B cell (primary cell): ENCODE data around the gene KIF1A. TPM values are rescaled to one million over a fixed set of nuclear protein-coding genes. Genes with fewer than 3 reads are reported as not detected.

Experiments used
- ATAC-seq: fragments of 200-7000 bp; cut with Tn5 transposase; one replicate; pipeline ENCODE4 v1.10.0; 2021; ENCODE audit warnings: low read depth, mild to moderate bottlenecking, moderate number of reproducible peaks, moderate library complexity
- CTCF ChIA-PET: fragments of 350-600 bp; sonication (Branson Sonifier 250); formaldehyde crosslinking; loops from one replicate; lab custom pipeline; 2021; ENCODE audit warnings: antibody characterized with exemption, inconsistent platforms; lab: Charles Lee
- POLR2A ChIA-PET: fragments of 350-600 bp; sonication (Branson Sonifier 250); formaldehyde crosslinking; loops from one replicate; lab custom pipeline; 2021; ENCODE audit warnings: antibody characterized with exemption; lab: Charles Lee
- DNase-seq: peaks from one replicate; pipeline ENCODE4 v3.0.0; 2013
- H2AFZ ChIP-seq: 2 replicates; pipeline ENCODE4 v1.6.1; 2012; ENCODE audit warnings: mild to moderate bottlenecking, low read depth, low read length; ENCODE audit not compliant: insufficient read depth, poor library complexity, severe bottlenecking
- H3K27ac ChIP-seq, 2 donors: 1 replicate in 1 of 2; 2 replicates in 1 of 2; pipeline ENCODE4 v1.5.1; 2012 to 2013; ENCODE audit warnings: low read length in 2 of 2, mild to moderate bottlenecking in 2 of 2, moderate library complexity in 1 of 2
- H3K27me3 ChIP-seq, 4 experiments: fragments of 200-600 bp in 1 of 4; sonication (generic) in 1 of 4; replicated peaks in 1 of 4; 1 replicate in 2 of 4; 2 replicates in 2 of 4; pipeline versions ENCODE4 v1.6.1 to v1.7.0; 2013 to 2016; ENCODE audit warnings: low read length in 3 of 4, mild to moderate bottlenecking in 2 of 4, mixed read lengths in 1 of 4, moderate library complexity in 1 of 4; ENCODE audit not compliant: insufficient read depth in 4 of 4, control insufficient read depth in 3 of 4; ENCODE audit errors: control extremely low read depth in 1 of 4
- H3K36me3 ChIP-seq, 2 experiments: replicated peaks in 1 of 2; 1 replicate in 1 of 2; 2 replicates in 1 of 2; pipeline versions ENCODE4 v1.6.1 to v1.7.1; 2013; ENCODE audit warnings: low read length in 1 of 2; ENCODE audit not compliant: insufficient read depth in 2 of 2, control insufficient read depth in 1 of 2; ENCODE audit errors: control extremely low read depth in 1 of 2, extremely low read depth in 1 of 2
- H3K4me1 ChIP-seq, 2 donors: fragments of 200-600 bp in 1 of 2; sonication (generic) in 1 of 2; 1 replicate in 1 of 2; 2 replicates in 1 of 2; pipeline versions ENCODE4 v1.5.1 to v1.6.1; 2013 to 2017; ENCODE audit warnings: low read length in 2 of 2; ENCODE audit not compliant: control insufficient read depth in 2 of 2, insufficient read depth in 2 of 2
- H3K4me2 ChIP-seq: replicated peaks from 2 replicates; pipeline ENCODE3; 2012; ENCODE audit warnings: mild to moderate bottlenecking, low read depth, low read length; ENCODE audit not compliant: poor library complexity, severe bottlenecking
- H3K4me3 ChIP-seq, 5 experiments: fragments of 200-600 bp in 1 of 5; sonication (generic) in 1 of 5; 1 replicate in 3 of 5; 2 replicates in 2 of 5; pipeline versions ENCODE4 v1.5.1 to v1.7.0; 2011 to 2016; ENCODE audit warnings: low read length in 4 of 5, mild to moderate bottlenecking in 4 of 5, low read depth in 2 of 5, control low read depth in 1 of 5, moderate library complexity in 1 of 5; ENCODE audit not compliant: insufficient read depth in 1 of 5; ENCODE audit errors: control extremely low read depth in 1 of 5, extremely low read depth in 1 of 5
- H3K79me2 ChIP-seq: fragments of 200-600 bp; sonication (generic); one replicate; pipeline ENCODE4 v1.6.0; 2016; ENCODE audit warnings: low read length; ENCODE audit not compliant: control insufficient read depth, insufficient read depth
- H3K9ac ChIP-seq: fragments of 200-600 bp; sonication (generic); 2 replicates; pipeline ENCODE4 v1.6.1; 2017; ENCODE audit warnings: mild to moderate bottlenecking, low read length, moderate library complexity
- H3K9me3 ChIP-seq, 3 donors: one replicate each; pipeline versions ENCODE4 v1.6.1 to v1.7.1; 2013; ENCODE audit warnings: low read length in 2 of 3; ENCODE audit not compliant: control insufficient read depth in 2 of 3, insufficient read depth in 1 of 3; ENCODE audit errors: control extremely low read depth in 1 of 3
- H4K20me1 ChIP-seq: 2 replicates; pipeline ENCODE4 v1.6.0; 2012; ENCODE audit warnings: mild to moderate bottlenecking, low read length; ENCODE audit not compliant: insufficient read depth, control insufficient read depth, poor library complexity, severe bottlenecking
- H3K27ac Mint-ChIP-seq: one replicate; pipeline ENCODE4 v1.8.0; 2021; ENCODE audit warnings: mixed read lengths
- H3K27me3 Mint-ChIP-seq: one replicate; pipeline ENCODE4 v1.8.0; 2021; ENCODE audit warnings: mixed read lengths
- H3K4me1 Mint-ChIP-seq: one replicate; pipeline ENCODE4 v1.8.0; 2021; ENCODE audit warnings: mixed read lengths
- H3K4me3 Mint-ChIP-seq: one replicate; pipeline ENCODE4 v1.8.0; 2021; ENCODE audit warnings: mixed read lengths
- H3K9me3 Mint-ChIP-seq: one replicate; pipeline ENCODE4 v1.8.0; 2022; ENCODE audit warnings: mixed read lengths; ENCODE audit not compliant: insufficient read depth
- CTCF ChIP-seq: fragments of 200-600 bp; IDR thresholded peaks from one replicate; pipeline ENCODE4 v1.8.0; 2022; ENCODE audit warnings: antibody characterized with exemption, mild to moderate bottlenecking
- EZH2 ChIP-seq: IDR thresholded peaks from 2 replicates; pipeline ENCODE4 v1.6.1; 2012; ENCODE audit warnings: borderline replicate concordance, low read depth, mild to moderate bottlenecking, moderate library complexity, low read length; ENCODE audit not compliant: insufficient read depth, poor library complexity, severe bottlenecking
- WGBS: methylation state at CpG from one replicate; pipeline ENCODE4 v1.1.5; 2013; ENCODE audit warnings: missing lambda C conversion rate; ENCODE audit not compliant: insufficient coverage; 5-methylcytosine and 5-hydroxymethylcytosine counted together
- intact Hi-C: fragments of 100-400 bp; cut with micrococcal nuclease; formaldehyde crosslinking; loops from one replicate; pipeline ENCODE4 v1.10.0; 2022
- polyA plus RNA-seq: library from polyadenylated mRNA; depleted of rRNA; stranded (reverse); fragments of >200 nt; gene quantifications from 2 replicates; pipeline ENCODE4 v1.2.3, GENCODE V29; 2012
- total RNA-seq, 2 donors: library from RNA; stranded (reverse); fragments of 120-200 nt in 1 of 2; gene quantifications; 1 replicate in 1 of 2; 2 replicates in 1 of 2; pipeline versions ENCODE4 v1.2.3 to v1.2.4, GENCODE V29; 2013 to 2022

Gene KIF1A
- total and polyA plus RNA-seq, 2 donors (not counting 1 experiment from before 2014, with no cell fraction given), result not detected

GRCh38 chr2:240723851-240724250 is 96.2 kb downstream of the KIF1A start:
- ChIA-PET POLR2A (no interaction called here), CTCF (no interaction called here)
- intact Hi-C loops, result no loop called here
- H3K27me3 Mint-ChIP-seq, result peaks cover 3% of the 10 kb centered on the region
- no peaks in the 10 kb centered on the region for H3K79me2 ChIP-seq
- H3K4me3 Mint-ChIP-seq, result no peak overlapping the region
- no peaks in the 10 kb centered on the region for H3K9me3 ChIP-seq
- no peak for TF ChIP-seq EZH2
- TF ChIP-seq CTCF, result no peak
- no peak overlapping the region for H3K27ac Mint-ChIP-seq
- H3K4me3 ChIP-seq, result no peak overlapping the region
- no peak overlapping the region for H3K4me2 ChIP-seq
- no peak overlapping the region for H3K27ac ChIP-seq
- H3K4me1 Mint-ChIP-seq, result no peaks in the 10 kb centered on the region
- no peak overlapping the region for H2AFZ ChIP-seq
- DNase-seq (no peak), ATAC-seq (no peak)
- peaks cover 0 to 3% (median 0%) of the 10 kb centered on the region in 4 experiments for H3K27me3 ChIP-seq
- 95% methylated on average over 8 of the region's 9 CpGs for WGBS
- H3K4me1 ChIP-seq, result no peaks in the 10 kb centered on the region
- no peaks in the 10 kb centered on the region for H3K9me3 Mint-ChIP-seq
- H4K20me1 ChIP-seq, result no peaks in the 10 kb centered on the region
- H3K36me3 ChIP-seq, result no peaks in the 10 kb centered on the region
- H3K9ac ChIP-seq, result no peak overlapping the region

- ChIA-PET POLR2A (no interaction called here), CTCF (no interaction called here)
- no peaks in the 10 kb centered on the region for H3K36me3 ChIP-seq
- Mint-ChIP-seq H3K9me3 (no peaks in the 10 kb centered on the region), H3K4me1 (no peaks in the 10 kb centered on the region), H3K27me3 (peaks cover 3% of the 10 kb centered on the region), H3K27ac (no peak overlapping the region), H3K4me3 (no peak overlapping the region)
- TF ChIP-seq CTCF (no peak), EZH2 (no peak)
- H3K9ac ChIP-seq, result no peak overlapping the region
- H3K4me1 ChIP-seq, result no peaks in the 10 kb centered on the region
- ATAC-seq, result no peak
- intact Hi-C loops, result no loop called here
- DNase-seq, result no peak
- H3K4me3 ChIP-seq, result no peak overlapping the region
- no peak overlapping the region for H3K27ac ChIP-seq
- peaks cover 0 to 4% (median 0%) of the 10 kb centered on the region in 3 donors for H3K9me3 ChIP-seq
- peaks cover 0 to 3% (median 0%) of the 10 kb centered on the region in 4 experiments for H3K27me3 ChIP-seq
- 93% methylated on average over 32 of the region's 32 CpGs for WGBS
- H3K4me2 ChIP-seq, result no peak overlapping the region
- no peak overlapping the region for H2AFZ ChIP-seq
- no peaks in the 10 kb centered on the region for H4K20me1 ChIP-seq
- no peaks in the 10 kb centered on the region for H3K79me2 ChIP-seq
These were observed 97.0 kb downstream of the KIF1A start for GRCh38 chr2:240722796-240723735.
